ENCODE measurements around the gene DZIP1L.
"Not testable (repeated sequence)": the region's sequence is repeated elsewhere in the genome, so short reads cannot be mapped to it uniquely, and the experiment has no call there.

DZIP1L gene

DNA sequence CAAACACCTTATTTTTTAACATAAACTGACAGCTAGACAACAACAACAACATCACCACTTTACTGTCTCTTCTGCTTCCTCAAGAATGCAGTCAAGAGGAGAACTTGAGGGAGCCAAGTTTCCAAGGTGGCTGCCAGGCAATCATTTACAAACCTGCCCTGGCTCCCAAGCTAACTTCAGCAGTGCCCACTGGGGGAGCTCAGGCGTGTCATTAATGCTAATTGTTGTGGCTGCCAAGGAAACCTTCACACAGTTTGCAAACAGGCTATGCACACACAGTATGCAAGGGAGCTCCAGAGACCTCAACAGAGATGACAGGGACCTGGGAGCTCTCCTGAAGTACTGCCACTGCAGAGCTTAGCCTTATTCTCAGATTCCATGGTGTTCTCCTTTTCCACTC is 2.1 kb downstream of the DZIP1L start:
- DNase-seq = no peak

DNA sequence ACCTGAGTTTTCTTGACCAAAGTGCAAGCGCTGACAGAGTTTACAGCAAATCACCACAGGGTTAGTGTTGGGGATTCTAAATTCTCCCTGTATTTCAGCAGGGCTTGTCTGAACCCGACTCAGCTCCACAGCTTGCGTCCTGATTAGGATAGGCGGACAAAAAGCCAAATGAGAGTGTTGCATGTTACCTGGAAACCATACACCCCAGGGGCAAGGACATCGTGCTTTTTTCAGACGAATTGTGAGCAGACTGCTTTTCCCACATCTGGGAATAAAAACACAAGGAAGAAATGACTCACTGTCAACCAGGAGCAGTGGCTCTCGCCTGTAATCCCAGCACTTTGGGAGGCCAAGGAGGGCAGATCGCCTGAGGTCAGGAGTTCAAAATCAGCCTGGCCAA is 3.0 kb downstream of the DZIP1L start:
- no peak for DNase-seq

DNA sequence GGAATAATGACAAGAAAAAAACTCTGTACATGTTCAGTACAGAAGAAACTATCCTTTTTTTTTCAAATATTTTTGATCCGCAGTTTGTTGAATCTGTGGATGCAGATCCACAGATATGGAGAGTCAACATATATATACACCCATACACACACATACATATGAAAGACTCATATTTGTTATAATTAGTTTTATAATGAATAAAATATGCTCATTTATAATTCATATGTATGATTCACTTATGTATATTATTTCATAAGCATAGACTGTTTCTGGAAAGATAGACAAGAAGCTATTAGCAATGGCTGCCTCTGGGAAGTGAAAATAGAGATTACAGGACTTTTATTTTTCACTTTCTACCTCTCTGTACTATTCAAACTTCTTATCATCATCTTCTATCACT is 9.8 kb downstream of the DZIP1L start:
- no peak for DNase-seq

DNA sequence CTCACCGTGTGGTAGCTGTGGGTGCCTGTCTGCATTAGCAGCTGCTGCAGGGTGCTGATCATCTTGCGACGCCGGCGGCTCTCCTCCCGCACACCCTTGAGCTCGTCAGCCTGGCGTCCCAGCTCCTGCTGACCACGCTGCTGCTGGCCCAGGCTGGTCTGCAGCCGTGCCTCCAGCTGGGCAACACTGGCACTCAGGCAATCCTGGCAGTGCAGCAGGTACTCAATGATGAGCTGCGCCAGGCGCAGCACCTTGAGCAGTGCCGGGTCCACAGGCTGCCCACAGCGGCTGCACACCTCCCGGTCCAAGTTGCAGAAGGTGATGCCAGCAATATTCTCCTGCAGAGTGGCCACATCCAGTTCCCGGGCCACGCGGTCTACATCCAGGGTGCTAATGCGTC is 11.9 kb downstream of the DZIP1L start:
- no peak for DNase-seq

DNA sequence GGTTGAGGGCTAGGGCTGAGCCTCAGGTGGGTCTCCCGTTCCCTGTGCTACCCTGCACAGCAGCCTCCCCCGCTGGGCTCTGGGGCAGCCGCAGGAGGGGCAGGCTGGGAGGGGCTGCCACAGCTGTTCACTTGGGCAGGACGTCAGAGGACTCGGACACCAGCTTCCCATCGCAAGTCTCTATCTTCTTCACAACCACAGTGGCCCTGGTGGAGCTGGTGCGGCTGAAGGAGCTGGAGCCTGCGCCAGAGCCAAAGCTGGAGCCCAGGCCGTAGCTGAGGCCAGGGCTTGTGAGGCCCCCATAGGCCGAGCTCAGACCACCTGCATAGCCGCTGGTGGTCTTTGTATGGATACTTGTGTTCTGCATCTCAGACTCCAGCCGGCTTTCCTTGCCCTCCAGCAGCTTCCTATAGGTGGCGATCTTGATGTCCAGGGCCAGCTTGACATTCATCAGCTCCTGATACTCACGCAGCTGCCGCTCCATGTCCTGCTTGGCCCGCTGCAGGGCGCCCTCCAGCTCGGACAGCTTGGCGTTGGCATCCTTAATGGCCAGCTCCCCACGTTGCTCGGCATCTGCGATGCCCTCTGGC is 14.0 kb downstream of the DZIP1L start:
- not testable (repeated sequence) for DNase-seq

DNA sequence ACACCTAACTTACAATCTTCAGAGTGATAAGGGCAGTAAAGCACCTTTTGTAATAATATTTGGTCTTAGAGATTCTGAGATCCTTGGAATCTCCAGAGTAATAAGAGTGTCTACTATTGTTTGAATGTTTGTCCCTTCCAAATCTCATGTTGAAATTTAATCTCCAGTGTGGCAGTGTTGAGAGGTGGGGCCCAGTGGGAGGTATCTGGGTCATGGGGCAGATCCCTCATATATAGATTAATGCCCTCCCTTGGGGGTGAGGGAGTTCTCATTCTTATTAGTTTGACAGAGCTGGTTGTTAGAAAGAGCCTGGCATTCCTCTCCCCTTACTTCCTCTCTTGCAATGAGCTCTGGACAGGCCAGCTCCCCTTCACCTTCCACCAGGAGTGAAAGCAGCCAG is 16.0 kb downstream of the DZIP1L start:
- DNase-seq = no peak

DNA sequence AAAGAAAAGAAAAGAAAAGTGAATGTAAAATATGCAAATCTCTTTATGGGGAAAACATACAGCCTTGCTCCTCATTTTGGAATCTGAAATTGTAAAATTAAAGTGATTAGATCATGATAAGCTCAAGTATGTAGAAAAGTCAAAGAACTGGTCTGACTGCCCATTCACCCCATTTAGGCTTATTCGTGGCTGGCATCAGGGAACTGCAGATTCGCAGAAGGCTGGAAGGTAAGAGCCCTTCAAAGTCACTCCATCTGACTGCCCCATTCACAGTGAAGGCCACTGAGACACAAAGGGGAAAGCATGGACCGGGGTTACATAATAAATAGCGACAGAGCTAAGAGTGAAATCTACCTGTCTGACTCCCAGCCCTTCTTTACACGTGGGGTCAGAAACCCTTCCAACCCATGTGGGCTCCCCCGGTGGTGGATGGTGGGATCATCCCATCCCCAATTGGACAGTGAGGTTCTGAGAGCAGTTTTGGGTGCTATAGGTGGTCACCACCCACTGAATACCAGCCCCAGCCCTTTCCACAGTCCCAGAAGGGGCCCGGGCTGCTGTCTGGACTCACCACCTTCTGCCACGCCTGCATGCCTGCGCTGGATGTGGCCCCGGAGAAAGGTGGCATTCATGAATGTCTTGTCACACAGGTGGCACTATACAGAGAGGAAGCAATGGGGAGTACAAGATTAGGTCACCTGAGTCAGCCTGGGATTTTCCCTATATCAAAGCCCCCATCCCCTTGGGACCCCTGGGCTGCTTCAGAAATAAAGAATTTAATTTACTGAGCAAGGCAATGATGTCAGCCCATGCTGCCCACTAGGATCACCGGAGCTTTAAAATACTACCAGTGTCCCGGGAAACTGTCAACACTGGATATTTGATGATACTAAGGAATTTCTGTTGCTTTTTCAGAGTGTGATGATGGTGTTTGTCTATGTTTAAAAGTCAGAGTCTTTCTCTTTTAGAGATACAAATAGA is 17.9 kb downstream of the DZIP1L start:
- no peak for DNase-seq

DNA sequence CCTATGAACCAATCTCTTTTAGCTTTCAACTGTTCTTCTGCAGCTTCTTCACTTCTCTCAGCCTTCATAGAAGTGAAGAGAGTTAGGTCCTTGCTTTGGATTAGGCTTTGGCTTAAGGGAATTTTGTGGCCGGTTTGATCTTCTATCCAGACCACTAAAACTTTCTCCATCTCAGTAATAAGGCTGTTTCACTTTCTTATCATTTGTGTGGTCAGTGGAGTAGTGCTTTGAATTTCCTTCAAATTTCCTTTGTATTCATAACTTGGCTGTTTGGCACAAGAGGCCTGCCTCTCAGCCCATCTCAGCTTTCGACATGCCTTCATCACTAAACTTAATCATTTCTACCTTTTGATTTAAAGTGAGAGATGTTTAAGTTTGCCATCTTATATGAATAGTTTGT is 21.7 kb downstream of the DZIP1L start:
- DNase-seq = no peak

DNA sequence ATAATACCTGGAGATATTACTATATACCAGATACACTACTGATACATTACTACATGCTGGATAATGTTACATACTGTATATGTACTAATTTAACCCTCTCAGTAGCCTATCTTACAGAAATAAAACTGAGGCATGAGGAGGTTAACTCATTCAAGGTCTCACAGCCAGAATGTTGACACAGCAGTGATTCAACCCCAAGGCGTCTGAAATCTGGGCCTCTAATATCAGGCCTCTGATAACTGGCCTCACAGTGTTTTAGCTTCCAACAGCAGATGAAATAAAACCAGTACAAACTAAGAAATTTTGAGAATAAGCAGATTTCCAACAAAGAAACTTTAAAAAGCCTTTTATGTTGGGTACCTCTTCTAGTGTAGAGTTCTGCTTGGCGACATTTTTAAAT is 23.4 kb downstream of the DZIP1L start:
- DNase-seq = no peak

DNA sequence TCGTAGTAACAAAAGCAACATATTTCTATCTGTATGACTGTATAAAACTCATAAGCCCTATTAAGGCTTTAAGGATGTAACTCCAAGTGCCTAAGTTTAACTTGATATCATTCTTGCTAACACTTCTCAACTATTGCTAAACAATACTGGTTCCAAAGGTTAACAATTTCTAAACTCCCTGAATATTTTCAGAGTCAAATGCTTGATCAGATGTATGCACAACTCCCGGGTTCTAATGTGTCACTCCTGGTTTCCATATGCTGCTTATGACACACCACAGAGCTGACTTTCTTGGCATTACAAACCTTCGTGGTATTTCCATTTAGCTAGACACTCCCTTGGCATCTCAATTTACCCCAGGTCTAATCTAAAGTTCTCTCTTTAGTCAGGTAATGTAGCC is 26.3 kb downstream of the DZIP1L start:
- DNase-seq = no peak

DNA sequence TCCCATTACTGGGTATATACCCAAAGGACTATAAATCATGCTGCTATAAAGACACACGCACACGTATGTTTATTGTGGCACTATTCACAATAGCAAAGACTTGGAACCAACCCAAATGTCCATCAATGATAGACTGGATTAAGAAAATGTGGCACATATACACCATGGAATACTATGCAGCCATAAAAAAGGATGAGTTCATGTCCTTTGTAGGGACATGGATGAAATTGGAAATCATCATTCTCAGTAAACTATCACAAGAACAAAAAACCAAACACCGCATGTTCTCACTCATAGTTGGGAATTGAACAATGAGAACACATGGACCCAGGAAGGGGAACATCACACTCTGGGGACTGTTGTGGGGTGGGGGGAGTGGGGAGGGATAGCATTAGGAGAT is 29.7 kb downstream of the DZIP1L start:
- DNase-seq = not testable (repeated sequence)

DNA sequence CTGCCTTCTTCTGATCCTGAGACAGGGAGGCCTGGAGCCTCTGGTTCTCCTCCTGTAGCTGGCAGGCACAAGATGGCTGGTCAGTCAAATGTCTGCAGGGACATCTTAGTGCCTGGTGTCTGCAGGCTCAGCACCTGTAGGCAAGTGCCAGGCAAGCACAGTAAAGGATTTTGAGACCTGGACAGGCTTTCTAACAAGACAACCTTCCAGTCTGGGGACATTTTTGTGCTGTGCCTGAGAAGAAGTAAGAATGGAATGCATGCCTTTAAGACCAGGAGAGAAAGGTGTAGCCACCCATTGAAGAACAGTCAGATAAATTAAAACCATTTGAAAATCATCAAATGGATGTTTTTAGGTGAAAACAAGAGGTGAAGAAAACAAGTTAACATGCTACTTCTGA is 31.2 kb downstream of the DZIP1L start:
- DNase-seq = no peak

DNA sequence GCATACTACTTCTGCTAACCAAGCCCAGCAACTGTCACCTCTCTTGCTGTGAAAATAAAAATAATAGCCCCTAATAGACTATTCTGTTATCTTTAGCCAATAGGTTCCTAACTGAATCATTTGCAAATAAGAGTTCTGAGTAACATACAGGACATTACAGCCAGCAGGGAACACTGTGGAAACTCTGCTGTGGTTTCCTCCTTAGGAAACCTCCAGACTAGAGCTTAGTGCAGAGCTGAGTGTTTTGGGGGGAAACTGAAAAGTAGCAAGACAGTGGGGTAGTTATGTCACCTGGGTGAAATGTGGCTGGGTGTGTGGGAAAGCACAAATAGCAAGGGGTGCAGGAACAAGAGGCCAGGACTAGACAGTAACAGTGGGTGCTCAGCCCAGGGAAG is 32.4 kb downstream of the DZIP1L start:
- DNase-seq = no peak

DNA sequence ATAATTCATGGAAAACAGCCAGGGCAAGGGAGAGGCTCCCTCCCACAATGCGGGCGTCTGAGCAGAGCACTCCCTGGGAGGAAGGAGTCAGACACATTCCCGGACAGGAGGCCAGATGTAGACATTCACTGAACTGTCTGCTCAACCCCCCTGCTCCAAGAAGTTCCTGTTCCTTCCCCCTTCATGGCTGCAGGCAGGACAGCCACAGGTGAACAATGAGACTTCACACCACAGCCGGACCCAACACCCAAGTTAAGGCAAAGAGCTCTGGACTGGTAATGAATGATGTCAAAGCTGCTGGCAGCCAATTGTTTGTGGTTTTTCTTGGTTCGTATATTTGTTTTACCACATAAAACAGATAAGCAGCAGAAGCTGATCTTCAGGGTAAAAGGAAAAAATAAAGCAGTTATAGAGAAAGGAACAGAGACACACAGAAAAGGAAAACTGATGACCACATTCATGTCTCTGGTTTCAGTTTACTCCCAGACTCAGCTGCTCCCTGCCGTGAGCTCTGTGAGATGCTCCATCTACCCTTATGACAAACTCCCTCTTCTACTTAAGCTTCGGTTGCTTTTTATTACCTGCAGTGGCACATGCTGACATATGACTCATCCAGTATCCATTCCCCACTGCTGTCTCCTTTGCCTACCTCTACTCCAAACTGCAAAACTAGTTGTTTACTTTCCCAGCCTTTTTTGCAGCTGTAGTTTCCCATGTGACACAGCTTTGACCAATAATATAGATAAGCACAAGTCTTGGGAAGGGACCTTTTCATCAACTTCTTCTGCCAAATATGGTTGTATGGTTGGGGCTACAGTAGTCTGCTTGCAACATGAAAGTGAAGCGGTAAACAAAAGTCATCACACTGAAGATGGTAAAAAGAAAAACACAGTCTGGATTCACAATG is 33.1 kb downstream of the DZIP1L start:
- DNase-seq = no peak

DNA sequence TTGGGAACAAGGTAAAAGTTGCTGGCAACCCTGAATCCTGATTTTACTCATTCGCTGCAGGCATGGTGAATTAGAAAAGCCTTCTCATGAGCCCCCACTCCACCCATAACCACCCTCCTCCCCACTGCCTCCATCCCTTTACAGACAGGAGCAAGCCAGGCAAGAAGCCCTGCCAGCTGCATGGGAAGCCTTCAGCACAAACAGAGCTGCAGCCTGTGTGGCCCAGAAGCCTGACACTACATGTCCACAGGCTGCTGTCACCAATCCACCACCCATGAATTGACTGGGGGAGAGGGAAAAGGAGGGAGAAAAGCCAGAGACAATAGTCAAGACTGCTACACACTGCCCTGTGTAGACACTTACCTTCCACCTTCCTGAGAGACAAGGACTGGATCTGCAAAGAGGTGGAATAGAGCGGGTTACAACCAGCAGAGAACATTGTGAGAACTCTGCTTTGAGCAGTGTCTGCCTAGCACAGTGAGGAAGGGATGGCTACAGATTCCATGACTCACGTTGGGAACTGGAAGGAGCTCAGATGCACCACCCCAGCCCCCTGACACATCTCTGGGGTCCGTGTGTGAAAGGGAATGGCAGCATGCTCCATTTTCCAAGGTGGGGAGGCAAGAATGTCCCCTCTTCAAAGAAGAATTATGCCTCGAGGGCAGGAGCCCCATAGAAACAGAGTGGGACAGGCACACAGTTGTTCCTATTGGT is 33.9 kb downstream of the DZIP1L start:
- no peak for DNase-seq

DNA sequence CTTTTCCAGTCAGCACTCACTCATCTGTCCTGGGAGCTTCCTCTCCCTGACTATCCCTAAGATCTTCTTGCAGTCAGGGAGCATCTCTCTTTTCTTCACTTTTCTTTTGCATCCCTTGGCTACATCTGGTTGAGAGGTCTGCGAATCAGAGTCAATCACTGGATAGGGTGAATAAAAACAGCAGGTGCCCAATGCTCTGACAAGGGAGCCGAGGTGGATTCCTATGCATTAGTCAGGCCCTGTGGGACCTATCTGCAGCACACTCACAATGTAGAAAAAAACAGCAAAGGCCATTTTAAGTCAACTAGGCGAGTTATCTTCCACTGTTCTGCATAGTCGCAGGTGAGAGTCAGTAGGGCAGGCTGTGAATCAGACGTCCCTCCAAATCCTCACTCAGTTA is 35.5 kb downstream of the DZIP1L start:
- no peak for DNase-seq

DNA sequence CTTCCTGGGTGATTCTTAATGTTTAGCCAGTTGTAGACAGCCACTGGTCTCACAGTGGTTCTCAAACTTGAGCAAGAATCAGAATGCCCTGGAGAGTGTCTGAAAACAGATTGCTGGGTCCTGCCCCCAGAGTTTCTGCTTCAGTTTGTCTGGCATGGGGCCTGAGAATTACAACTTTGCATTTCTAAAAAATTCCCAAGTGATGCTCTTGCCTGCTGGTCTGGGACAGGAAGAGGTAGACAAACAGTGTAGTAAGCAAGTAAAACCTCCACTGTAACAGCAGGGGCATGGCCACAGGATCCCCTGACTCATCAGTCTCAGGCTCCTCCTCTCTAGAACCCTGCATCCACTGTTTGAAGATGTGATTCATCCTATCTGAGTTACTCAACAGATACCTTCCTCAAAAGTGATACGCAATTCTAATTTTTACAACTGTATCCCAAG is 36.5 kb downstream of the DZIP1L start:
- DNase-seq = no peak

DNA sequence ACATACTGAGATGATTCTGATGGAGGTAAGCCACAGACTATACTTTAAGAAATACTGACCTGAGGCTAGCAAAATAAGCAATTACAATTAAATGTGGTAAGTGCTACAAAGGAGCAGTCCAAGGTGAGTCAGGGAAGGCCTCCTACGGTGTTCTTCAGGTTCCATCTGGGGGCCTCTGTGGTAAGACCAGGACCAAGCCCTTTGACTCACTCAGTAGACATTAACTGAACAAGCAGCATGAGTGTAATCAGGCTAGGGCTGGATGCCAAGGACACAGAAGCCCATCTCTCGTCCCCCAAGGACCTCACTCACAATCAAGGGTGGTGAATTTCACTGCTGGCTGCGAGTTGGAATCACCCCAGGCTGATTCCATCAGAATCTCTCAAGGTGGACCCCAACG is 37.3 kb downstream of the DZIP1L start:
- no peak for DNase-seq

DNA sequence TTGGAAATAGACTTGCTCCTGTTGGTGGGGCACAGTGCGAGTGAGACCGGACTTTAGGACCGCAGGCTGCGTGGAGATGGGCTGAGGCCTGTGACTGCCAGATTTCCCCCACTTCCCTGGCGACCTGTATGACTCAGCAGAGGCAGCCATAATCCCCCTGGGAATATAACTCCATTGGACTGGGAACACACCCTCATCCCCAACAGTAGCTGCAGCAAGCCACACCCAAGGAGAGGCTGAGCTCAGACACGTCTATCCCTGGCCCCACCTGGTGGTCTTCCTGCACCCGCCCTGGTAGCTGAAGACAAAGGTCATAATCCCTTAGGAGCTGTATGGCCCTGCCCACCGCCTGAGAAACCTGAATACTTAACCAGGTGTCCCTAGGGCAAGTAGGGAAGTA is 42.6 kb downstream of the DZIP1L start:
- no peak for DNase-seq

DNA sequence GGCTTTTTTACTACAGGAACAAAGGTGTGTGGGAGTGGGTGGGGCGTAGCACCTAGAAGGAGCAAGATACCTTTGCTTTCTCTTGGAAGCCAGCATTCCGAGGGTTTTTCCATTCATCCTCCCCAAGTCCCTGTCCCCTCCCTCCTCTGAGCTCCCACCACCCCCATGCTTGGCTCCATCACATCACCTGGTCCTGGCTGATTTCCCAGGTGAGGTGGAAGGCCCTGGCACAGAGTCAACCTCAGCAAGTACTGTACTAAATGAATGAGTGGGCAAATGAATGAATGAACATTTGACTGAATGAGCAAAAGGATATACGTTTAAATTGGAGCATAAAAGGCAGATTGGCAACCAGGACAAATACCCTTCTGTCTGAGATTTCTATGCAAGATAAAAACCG is 45.4 kb downstream of the DZIP1L start:
- DNase-seq = no peak

DNA sequence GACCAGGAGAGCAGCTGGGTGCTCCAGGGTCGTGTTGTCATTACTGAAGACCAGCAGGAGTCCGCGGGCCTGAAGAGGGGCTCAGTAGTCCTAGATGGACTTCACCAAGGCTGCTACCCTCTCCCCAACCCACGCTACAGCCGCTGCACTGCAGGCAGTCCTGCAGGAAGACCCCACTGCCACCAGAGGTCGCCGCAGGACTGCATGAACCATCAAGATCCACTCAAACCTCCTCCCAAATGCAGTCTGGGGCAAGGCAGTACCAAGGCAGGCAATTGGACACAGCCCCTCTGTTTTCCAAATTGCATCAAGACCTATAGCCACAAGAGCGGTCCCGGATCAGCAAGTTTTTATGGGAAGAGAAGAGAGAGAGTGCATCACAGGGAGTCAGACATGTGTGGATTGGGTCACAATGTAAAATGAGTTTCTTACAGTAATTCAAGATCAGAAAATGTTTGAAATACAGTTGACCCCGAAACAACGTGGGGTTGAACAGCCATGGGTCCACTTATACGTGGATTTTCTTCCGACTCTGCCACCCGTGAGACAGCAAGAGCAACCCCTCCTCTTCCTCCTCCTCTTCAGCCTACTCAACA is 46.7 kb downstream of the DZIP1L start:
- DNase-seq = no peak

DNA sequence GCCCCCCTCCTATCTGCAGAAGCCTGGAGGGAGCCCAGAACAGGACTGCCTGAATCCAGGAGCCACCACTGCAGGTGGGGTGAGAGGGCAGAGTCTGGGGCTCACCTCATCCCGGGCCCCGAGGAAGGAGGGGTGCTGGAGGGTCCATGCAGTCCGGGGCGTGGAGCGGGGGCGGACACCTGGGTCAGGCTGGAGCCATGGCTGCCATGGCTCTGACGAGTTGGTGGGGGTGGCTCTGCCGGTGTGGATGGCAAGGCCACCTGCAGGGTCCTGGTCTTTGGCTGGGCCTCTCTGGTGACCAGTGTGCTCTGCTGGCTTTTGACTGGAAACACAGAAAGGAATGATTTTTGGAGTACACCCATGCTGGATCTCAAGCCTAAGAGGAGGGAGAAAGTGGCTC is 47.4 kb downstream of the DZIP1L start:
- no peak for DNase-seq

Measured in NCI-H524 treated with DMSO at 0.1 percent for 48 hours (cell line).